HFFc6 (cell line): ENCODE measurements around the gene ZNF827. TPM values are rescaled to one million over a fixed set of nuclear protein-coding genes. Genes with fewer than 3 reads are reported as not detected.
"Not testable (repeated sequence)": the region's sequence is repeated elsewhere in the genome, so short reads cannot be mapped to it uniquely, and the experiment has no call there.

ENCODE experiments used
- DNase-seq: peaks from one replicate; pipeline ENCODE4 v3.0.0-alpha.2; 2018
- H3K27ac Mint-ChIP-seq: 2 replicates; pipeline ENCODE4 v1.8.0; 2020; ENCODE audit warnings: mild to moderate bottlenecking, mixed read lengths
- H3K27me3 Mint-ChIP-seq: 2 replicates; pipeline ENCODE4 v1.8.0; 2021; ENCODE audit warnings: mild to moderate bottlenecking, moderate library complexity, mixed read lengths; ENCODE audit not compliant: insufficient read depth
- H3K36me3 Mint-ChIP-seq: 2 replicates; pipeline ENCODE4 v1.8.0; 2021; ENCODE audit warnings: low read depth, mixed read lengths
- H3K4me1 Mint-ChIP-seq: 2 replicates; pipeline ENCODE4 v1.8.0; 2020; ENCODE audit warnings: low read depth, mixed read lengths
- H3K4me3 Mint-ChIP-seq: 2 replicates; pipeline ENCODE4 v1.8.0; 2020; ENCODE audit warnings: mild to moderate bottlenecking, moderate library complexity, mixed read lengths
- H3K9me3 Mint-ChIP-seq: 2 replicates; pipeline ENCODE4 v1.8.0; 2020; ENCODE audit warnings: mild to moderate bottlenecking, mixed read lengths
- CTCF ChIP-seq: fragments of 200-600 bp; sonication (generic); IDR thresholded peaks from 2 replicates; pipeline ENCODE4 v1.5.0; 2021; ENCODE audit warnings: antibody characterized with exemption, mild to moderate bottlenecking
- total RNA-seq, 6 experiments: library from RNA; stranded (reverse); fragmentation: NEBNext Ultra II Directional; extraction: Animal tissue kit (Norgen Biotek cat#: 25700); gene quantifications; 2 replicates in 1 of 6; 3 replicates in 5 of 6; pipeline ENCODE4 v1.2.3, GENCODE V29; 2021

ZNF827 gene
- total RNA-seq, 6 experiments from 2014 or later, result 15.8 to 22.4 (median 17.6) TPM

GRCh38 chr4:145840801-145841200 lies 97.8 kb downstream of the ZNF827 start:
- DNase-seq, result no peak
- H3K27ac Mint-ChIP-seq, result no peak overlapping the region
- no peak overlapping the region for H3K4me3 Mint-ChIP-seq
- TF ChIP-seq CTCF, result no peak
- peaks cover 44% of the 10 kb centered on the region for H3K4me1 Mint-ChIP-seq
- H3K36me3 Mint-ChIP-seq, result peaks cover 38% of the 10 kb centered on the region
- no peaks in the 10 kb centered on the region; the same call in none of the 2 replicates for H3K27me3 Mint-ChIP-seq
- H3K9me3 Mint-ChIP-seq, result no peaks in the 10 kb centered on the region

- DNase-seq, result peak; percentile 43
- H3K9me3 Mint-ChIP-seq, result no peaks in the 10 kb centered on the region
- H3K27me3 Mint-ChIP-seq, result no peaks in the 10 kb centered on the region; the same call in none of the 2 replicates
- no peak overlapping the region for H3K4me3 Mint-ChIP-seq
- H3K27ac Mint-ChIP-seq, result no peak overlapping the region
- peaks cover 44% of the 10 kb centered on the region for H3K4me1 Mint-ChIP-seq
- H3K36me3 Mint-ChIP-seq, result peaks cover 32% of the 10 kb centered on the region
- TF ChIP-seq CTCF, result peak; percentile 75
These were observed 98.4 kb downstream of the ZNF827 start for GRCh38 chr4:145840162-145840768.

GRCh38 chr4:145839151-145839550 lies 99.5 kb downstream of the ZNF827 start:
- no peak for TF ChIP-seq CTCF
- peaks cover 35% of the 10 kb centered on the region for H3K4me1 Mint-ChIP-seq
- no peak for DNase-seq
- peaks cover 24% of the 10 kb centered on the region for H3K36me3 Mint-ChIP-seq
- no peak overlapping the region for H3K27ac Mint-ChIP-seq
- no peaks in the 10 kb centered on the region; the same call in none of the 2 replicates for H3K27me3 Mint-ChIP-seq
- H3K4me3 Mint-ChIP-seq, result no peak overlapping the region
- no peaks in the 10 kb centered on the region for H3K9me3 Mint-ChIP-seq

GRCh38 chr4:145832384-145832783 lies 106.2 kb downstream of the ZNF827 start:
- H3K9me3 Mint-ChIP-seq, H3K4me3 Mint-ChIP-seq, H3K27me3 Mint-ChIP-seq, H3K4me1 Mint-ChIP-seq, DNase-seq, H3K27ac Mint-ChIP-seq: not testable (repeated sequence)
- peaks cover 20% of the 10 kb centered on the region for H3K36me3 Mint-ChIP-seq

- H3K9me3 Mint-ChIP-seq, result no peaks in the 10 kb centered on the region
- peaks cover 7% of the 10 kb centered on the region; the same call in 1 of the 2 replicates for H3K4me1 Mint-ChIP-seq
- H3K27ac Mint-ChIP-seq, result no peak overlapping the region
- H3K27me3 Mint-ChIP-seq, result no peaks in the 10 kb centered on the region
- DNase-seq, result no peak
- no peak for TF ChIP-seq CTCF
- H3K36me3 Mint-ChIP-seq, result peaks cover 27% of the 10 kb centered on the region
- H3K4me3 Mint-ChIP-seq, result no peak overlapping the region
These were observed 107.9 kb downstream of the ZNF827 start for GRCh38 chr4:145830699-145831098.

GRCh38 chr4:145829629-145830395 lies 108.8 kb downstream of the ZNF827 start:
- no peak overlapping the region; the same call in 1 of the 2 replicates for H3K27ac Mint-ChIP-seq
- no peak for TF ChIP-seq CTCF
- H3K4me1 Mint-ChIP-seq, result peaks cover 7% of the 10 kb centered on the region; the same call in 1 of the 2 replicates
- H3K4me3 Mint-ChIP-seq, result peak overlapping the region; percentile 36
- no peaks in the 10 kb centered on the region for H3K9me3 Mint-ChIP-seq
- peaks cover 33% of the 10 kb centered on the region for H3K36me3 Mint-ChIP-seq
- no peaks in the 10 kb centered on the region for H3K27me3 Mint-ChIP-seq
- DNase-seq, result no peak
